ENCODE measurements around the gene SAMHD1.
"Not testable (repeated sequence)": the region's sequence is repeated elsewhere in the genome, so short reads cannot be mapped to it uniquely, and the experiment has no call there.

Gene SAMHD1

GRCh38 chr20:36916199-36916598, 35.3 kb downstream of the SAMHD1 start:
- Mint-ChIP-seq H3K4me3 (no peak overlapping the region), H3K4me1 (no peaks in the 10 kb centered on the region), H3K27me3 (ENCODE audit: low read depth, poor library complexity) (no peaks in the 10 kb centered on the region), H3K27ac (no peak overlapping the region), H3K9me3 (no peaks in the 10 kb centered on the region), H3K36me3 (ENCODE audit: low read depth) (no peaks in the 10 kb centered on the region)
- TF ChIP-seq, protein P1, sequence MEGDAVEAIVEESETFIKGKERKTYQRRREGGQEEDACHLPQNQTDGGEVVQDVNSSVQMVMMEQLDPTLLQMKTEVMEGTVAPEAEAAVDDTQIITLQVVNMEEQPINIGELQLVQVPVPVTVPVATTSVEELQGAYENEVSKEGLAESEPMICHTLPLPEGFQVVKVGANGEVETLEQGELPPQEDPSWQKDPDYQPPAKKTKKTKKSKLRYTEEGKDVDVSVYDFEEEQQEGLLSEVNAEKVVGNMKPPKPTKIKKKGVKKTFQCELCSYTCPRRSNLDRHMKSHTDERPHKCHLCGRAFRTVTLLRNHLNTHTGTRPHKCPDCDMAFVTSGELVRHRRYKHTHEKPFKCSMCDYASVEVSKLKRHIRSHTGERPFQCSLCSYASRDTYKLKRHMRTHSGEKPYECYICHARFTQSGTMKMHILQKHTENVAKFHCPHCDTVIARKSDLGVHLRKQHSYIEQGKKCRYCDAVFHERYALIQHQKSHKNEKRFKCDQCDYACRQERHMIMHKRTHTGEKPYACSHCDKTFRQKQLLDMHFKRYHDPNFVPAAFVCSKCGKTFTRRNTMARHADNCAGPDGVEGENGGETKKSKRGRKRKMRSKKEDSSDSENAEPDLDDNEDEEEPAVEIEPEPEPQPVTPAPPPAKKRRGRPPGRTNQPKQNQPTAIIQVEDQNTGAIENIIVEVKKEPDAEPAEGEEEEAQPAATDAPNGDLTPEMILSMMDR (IDR thresholded peaks at IDR 0.05): no peak
- no peak for DNase-seq

DNA sequence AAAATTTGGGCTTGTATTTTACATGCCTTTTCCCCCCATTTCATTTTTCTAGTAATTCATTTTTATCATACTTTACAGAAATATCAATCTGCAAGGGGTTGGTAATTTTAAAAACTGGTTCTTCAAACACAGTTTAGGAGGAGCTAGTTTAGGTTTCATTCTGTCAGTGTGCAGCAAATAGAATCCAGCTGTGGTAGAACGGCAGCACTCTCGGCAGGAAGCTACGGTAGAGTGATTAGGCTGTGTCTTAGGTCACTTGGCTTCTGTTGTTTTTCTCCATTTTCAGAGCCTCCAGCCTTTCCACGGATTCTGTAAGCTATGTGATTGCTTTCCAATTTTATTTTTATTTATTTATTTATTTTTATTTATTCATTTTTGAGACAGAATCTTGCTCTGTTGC, 42.9 kb downstream of the SAMHD1 start:
- no peaks in the 10 kb centered on the region for H3K4me1 Mint-ChIP-seq
- TF ChIP-seq, protein P1 (IDR thresholded peaks at IDR 0.05): no peak
- H3K27ac Mint-ChIP-seq: no peak overlapping the region
- no peaks in the 10 kb centered on the region for H3K27me3 Mint-ChIP-seq (ENCODE audit: low read depth, poor library complexity)
- DNase-seq: no peak
- peaks cover 5% of the 10 kb centered on the region for H3K36me3 Mint-ChIP-seq (ENCODE audit: low read depth)
- no peak overlapping the region for H3K4me3 Mint-ChIP-seq
- no peaks in the 10 kb centered on the region for H3K9me3 Mint-ChIP-seq

- H3K27me3 Mint-ChIP-seq (ENCODE audit: low read depth, poor library complexity): not testable (repeated sequence)
Measured at GRCh38 chr20:36906086-36906485, 45.4 kb downstream of the SAMHD1 start.

DNA sequence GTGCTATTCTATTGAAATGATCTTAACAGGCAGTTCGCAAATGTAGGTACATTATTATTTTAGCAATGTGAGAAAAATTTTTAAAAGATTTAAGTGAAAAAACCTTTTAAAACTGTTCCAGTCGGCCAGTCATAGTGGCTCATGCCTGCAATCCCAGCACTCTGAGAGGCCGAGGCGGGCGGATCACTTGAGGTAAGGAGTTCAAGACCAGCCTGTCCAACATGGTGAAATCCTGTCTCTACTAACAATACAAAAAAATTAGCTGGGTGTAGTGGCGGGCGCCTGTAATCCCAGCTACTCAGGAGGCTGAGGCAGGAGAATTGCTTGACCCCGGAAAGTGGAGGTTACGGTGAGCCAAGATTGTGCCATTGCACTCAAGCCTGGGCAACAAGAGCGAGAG, 45.9 kb downstream of the SAMHD1 start:
- H3K9me3 Mint-ChIP-seq; DNase-seq; H3K27ac Mint-ChIP-seq; H3K4me1 Mint-ChIP-seq; H3K4me3 Mint-ChIP-seq; H3K27me3 Mint-ChIP-seq (ENCODE audit: low read depth, poor library complexity): not testable (repeated sequence)
- H3K36me3 Mint-ChIP-seq (ENCODE audit: low read depth): peaks cover 20% of the 10 kb centered on the region

More at GRCh38 chr20:36906086-36906485, 45.4 kb downstream of the SAMHD1 start:
- not testable (repeated sequence) for DNase-seq, H3K9me3 Mint-ChIP-seq, H3K27ac Mint-ChIP-seq, H3K4me1 Mint-ChIP-seq, H3K4me3 Mint-ChIP-seq
- H3K36me3 Mint-ChIP-seq (ENCODE audit: low read depth): peaks cover 20% of the 10 kb centered on the region

DNA sequence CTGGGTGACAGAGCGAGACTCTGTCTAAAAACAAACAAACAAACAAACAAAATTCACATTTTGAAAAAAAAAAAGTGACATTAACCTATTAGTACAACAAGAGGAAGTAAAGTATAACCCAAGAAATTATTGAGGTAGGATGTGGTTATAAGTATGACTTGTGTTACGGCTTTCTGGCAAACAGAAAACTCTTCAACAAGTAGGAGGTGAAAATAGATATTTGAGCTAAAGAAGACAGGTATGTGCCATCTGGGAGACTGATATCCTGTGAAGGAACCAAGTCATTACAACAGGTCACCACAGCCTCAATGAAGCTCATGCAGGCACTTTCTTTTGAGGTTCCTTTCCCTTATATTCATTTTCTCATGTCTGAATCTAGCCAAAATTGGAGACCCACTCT, 46.8 kb downstream of the SAMHD1 start:
- peaks cover 18% of the 10 kb centered on the region for H3K36me3 Mint-ChIP-seq (ENCODE audit: low read depth)
- TF ChIP-seq, protein P1 (IDR thresholded peaks at IDR 0.05): no peak
- H3K27ac Mint-ChIP-seq: no peak overlapping the region
- no peak overlapping the region for H3K4me3 Mint-ChIP-seq
- no peaks in the 10 kb centered on the region for H3K4me1 Mint-ChIP-seq
- no peaks in the 10 kb centered on the region for H3K9me3 Mint-ChIP-seq
- no peak for DNase-seq
- peaks cover 8% of the 10 kb centered on the region for H3K27me3 Mint-ChIP-seq (ENCODE audit: low read depth, poor library complexity)

- no peaks in the 10 kb centered on the region for H3K4me1 Mint-ChIP-seq
- no peak for DNase-seq
- no peaks in the 10 kb centered on the region for H3K9me3 Mint-ChIP-seq
- TF ChIP-seq, protein P1 (IDR thresholded peaks at IDR 0.05): no peak
- H3K27me3 Mint-ChIP-seq (ENCODE audit: low read depth, poor library complexity): peaks cover 6% of the 10 kb centered on the region
- H3K36me3 Mint-ChIP-seq (ENCODE audit: low read depth): no peaks in the 10 kb centered on the region
- no peak overlapping the region for H3K4me3 Mint-ChIP-seq
- peak overlapping the region; percentile 6 for H3K27ac Mint-ChIP-seq
Measured at GRCh38 chr20:36895036-36895435, 56.5 kb downstream of the SAMHD1 start.

DNA sequence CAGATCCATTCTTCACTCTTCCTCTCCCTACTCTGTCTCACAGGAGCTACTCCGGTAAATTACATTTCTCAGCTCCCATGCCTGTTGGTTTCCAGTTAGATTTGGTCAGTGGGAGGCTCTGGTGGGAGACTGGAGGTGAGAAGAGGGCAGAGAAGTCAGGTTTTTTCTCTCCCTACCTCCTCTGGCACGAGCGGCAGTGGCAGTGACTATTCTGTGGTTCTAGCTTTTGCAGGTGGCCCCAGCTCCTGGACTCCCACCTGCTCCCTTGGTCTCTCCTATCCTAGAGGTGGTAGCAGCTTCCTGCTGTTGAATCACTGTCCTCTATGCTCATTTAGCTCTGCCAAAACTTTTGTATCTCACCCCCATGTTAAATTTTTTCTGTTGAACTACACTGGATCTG, 57.7 kb downstream of the SAMHD1 start:
- Mint-ChIP-seq H3K27ac (no peak overlapping the region), H3K9me3 (no peaks in the 10 kb centered on the region), H3K4me3 (no peak overlapping the region), H3K4me1 (peaks cover 5% of the 10 kb centered on the region), H3K27me3 (ENCODE audit: low read depth, poor library complexity) (peaks cover 3% of the 10 kb centered on the region), H3K36me3 (ENCODE audit: low read depth) (no peaks in the 10 kb centered on the region)
- no peak for DNase-seq
- TF ChIP-seq, protein P1 (IDR thresholded peaks at IDR 0.05): no peak
